WERI-Rb-1 (cell line): ENCODE data around the gene CTSZ.

Source experiments
- DNase-seq: peaks from one replicate; pipeline ENCODE4 v3.0.0-alpha.2; 2020
- H3K27ac ChIP-seq: fragments of 250-450 bp; sonication (Bioruptor Pico); 2 replicates; pipeline ENCODE4 v1.5.1; 2020; ENCODE audit warnings: mild to moderate bottlenecking, moderate library complexity
- H3K27me3 ChIP-seq: fragments of 250-450 bp; sonication (Bioruptor Pico); 2 replicates; pipeline ENCODE4 v1.5.1; 2021; ENCODE audit warnings: mild to moderate bottlenecking, low read depth, moderate library complexity; ENCODE audit not compliant: insufficient read depth, severe bottlenecking
- H3K36me3 ChIP-seq: fragments of 250-450 bp; sonication (Bioruptor Pico); 2 replicates; pipeline ENCODE4 v1.5.1; 2020; ENCODE audit warnings: mild to moderate bottlenecking, moderate library complexity
- H3K4me3 ChIP-seq: 2 replicates; pipeline ENCODE4 v1.5.1; 2011; ENCODE audit warnings: low read depth, mild to moderate bottlenecking, control low read depth, low read length
- H3K9me3 ChIP-seq: fragments of 250-450 bp; sonication (Bioruptor Pico); 2 replicates; pipeline ENCODE4 v1.5.1; 2021; ENCODE audit warnings: mild to moderate bottlenecking, moderate library complexity; ENCODE audit not compliant: severe bottlenecking
- TF ChIP-seq, protein P1 (sequence below): IDR thresholded peaks from 2 replicates; pipeline ENCODE4 v1.5.1; 2011; ENCODE audit warnings: low read depth, mild to moderate bottlenecking, control low read depth, inconsistent platforms, low read length

Gene CTSZ

GRCh38 chr20:58992911-58993310 is 14.1 kb downstream of the CTSZ start:
- Histone ChIP-seq H3K27ac (no peak overlapping the region), H3K4me3 (no peak overlapping the region), H3K27me3 (no peaks in the 10 kb centered on the region), H3K36me3 (peaks cover 86% of the 10 kb centered on the region), H3K9me3 (no peaks in the 10 kb centered on the region)
- TF ChIP-seq, protein P1, sequence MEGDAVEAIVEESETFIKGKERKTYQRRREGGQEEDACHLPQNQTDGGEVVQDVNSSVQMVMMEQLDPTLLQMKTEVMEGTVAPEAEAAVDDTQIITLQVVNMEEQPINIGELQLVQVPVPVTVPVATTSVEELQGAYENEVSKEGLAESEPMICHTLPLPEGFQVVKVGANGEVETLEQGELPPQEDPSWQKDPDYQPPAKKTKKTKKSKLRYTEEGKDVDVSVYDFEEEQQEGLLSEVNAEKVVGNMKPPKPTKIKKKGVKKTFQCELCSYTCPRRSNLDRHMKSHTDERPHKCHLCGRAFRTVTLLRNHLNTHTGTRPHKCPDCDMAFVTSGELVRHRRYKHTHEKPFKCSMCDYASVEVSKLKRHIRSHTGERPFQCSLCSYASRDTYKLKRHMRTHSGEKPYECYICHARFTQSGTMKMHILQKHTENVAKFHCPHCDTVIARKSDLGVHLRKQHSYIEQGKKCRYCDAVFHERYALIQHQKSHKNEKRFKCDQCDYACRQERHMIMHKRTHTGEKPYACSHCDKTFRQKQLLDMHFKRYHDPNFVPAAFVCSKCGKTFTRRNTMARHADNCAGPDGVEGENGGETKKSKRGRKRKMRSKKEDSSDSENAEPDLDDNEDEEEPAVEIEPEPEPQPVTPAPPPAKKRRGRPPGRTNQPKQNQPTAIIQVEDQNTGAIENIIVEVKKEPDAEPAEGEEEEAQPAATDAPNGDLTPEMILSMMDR: no peak
- DNase-seq: no peak

- TF ChIP-seq, protein P1: no peak
- Histone ChIP-seq H3K4me3 (no peak overlapping the region), H3K9me3 (no peaks in the 10 kb centered on the region), H3K27me3 (no peaks in the 10 kb centered on the region), H3K36me3 (peaks cover 94% of the 10 kb centered on the region), H3K27ac (no peak overlapping the region)
- DNase-seq: no peak
Measured at GRCh38 chr20:58991715-58992114, 15.3 kb downstream of the CTSZ start.

- Histone ChIP-seq H3K27ac (no peak overlapping the region), H3K9me3 (no peaks in the 10 kb centered on the region), H3K36me3 (peaks cover 94% of the 10 kb centered on the region), H3K27me3 (no peaks in the 10 kb centered on the region), H3K4me3 (no peak overlapping the region)
- no peak for DNase-seq
- TF ChIP-seq, protein P1: no peak
Measured at GRCh38 chr20:58990651-58991445, 16.2 kb downstream of the CTSZ start.

DNA sequence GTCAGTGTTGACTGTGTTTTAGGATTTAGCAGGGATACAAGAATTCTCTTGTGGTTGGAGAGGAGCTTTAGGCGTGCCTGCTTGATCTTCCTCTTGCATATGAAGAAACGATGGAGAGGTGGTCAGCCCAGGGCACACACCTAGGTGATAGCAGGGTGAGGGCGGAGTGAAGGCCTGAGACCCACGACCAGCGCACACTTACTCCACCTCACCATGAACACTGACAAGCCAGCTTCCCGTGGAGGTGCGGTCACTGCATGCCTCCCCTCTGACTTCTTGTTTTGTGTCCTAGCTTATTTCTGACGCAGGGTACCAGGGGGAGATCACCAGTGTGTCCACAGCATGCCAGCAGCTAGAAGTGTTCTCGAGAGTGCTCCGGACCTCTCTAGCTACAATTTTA is 17.9 kb downstream of the CTSZ start:
- DNase-seq: no peak
- TF ChIP-seq, protein P1: no peak
- Histone ChIP-seq H3K9me3 (no peaks in the 10 kb centered on the region), H3K27ac (no peak overlapping the region), H3K4me3 (no peak overlapping the region), H3K27me3 (no peaks in the 10 kb centered on the region), H3K36me3 (peaks cover 80% of the 10 kb centered on the region)

DNA sequence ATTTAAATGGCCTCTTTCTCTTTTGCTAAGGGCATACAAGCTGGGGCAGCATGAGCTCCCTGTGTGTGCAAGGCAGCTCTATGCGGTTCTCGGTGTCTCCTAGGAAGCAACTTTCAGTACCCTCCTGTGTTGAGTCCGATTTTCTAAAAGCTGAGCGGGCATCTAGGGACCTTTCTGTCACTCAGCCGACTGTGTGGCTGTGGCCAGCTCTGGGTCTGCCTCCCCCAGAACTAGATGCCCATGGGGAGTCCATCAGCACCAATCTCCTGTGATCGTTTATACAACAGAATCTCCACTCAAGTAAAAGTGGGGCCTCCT is 18.5 kb downstream of the CTSZ start:
- TF ChIP-seq, protein P1: no peak
- no peak for DNase-seq
- no peak overlapping the region for H3K4me3 ChIP-seq
- no peaks in the 10 kb centered on the region for H3K27me3 ChIP-seq
- H3K27ac ChIP-seq: no peak overlapping the region
- peaks cover 76% of the 10 kb centered on the region for H3K36me3 ChIP-seq
- no peaks in the 10 kb centered on the region for H3K9me3 ChIP-seq
